Vagina (tissue), 2 donors: ENCODE results near the gene SHLD1.

Source experiments
- CTCF ChIP-seq, 3 experiments: fragments of 450-650 bp in 2 of 3; fragments of 200-600 bp in 1 of 3; sonication (generic) in 1 of 3; IDR thresholded peaks; one replicate each; pipeline ENCODE4 v1.5.1; 2017 to 2019; ENCODE audit warnings: antibody characterized with exemption in 3 of 3, mild to moderate bottlenecking in 2 of 3, moderate library complexity in 2 of 3
- POLR2A ChIP-seq, 2 donors: fragments of 450-650 bp; IDR thresholded peaks; one replicate each; pipeline ENCODE4 v1.6.1; 2017; ENCODE audit warnings: antibody characterized with exemption in 2 of 2, mild to moderate bottlenecking in 2 of 2, moderate library complexity in 2 of 2
- POLR2AphosphoS5 ChIP-seq, 2 donors: sonication (generic); formaldehyde crosslinking; IDR thresholded peaks; one replicate each; pipeline ENCODE4 v1.9.0; 2017; ENCODE audit warnings: antibody characterized with exemption in 2 of 2, mild to moderate bottlenecking in 2 of 2, low read depth in 1 of 2; ENCODE audit not compliant: insufficient read depth in 1 of 2

- TF ChIP-seq CTCF (IDR thresholded peaks at IDR 0.05) (no peak), POLR2A (IDR thresholded peaks at IDR 0.05) (no peak), POLR2AphosphoS5 (IDR thresholded peaks at IDR 0.05; ENCODE audit: insufficient read depth in 1 of 2, low read depth in 1 of 2) (no peak)
Observed at GRCh38 chr20:5833309-5833941, 83.2 kb downstream of the SHLD1 start.
